Stimulated activated CD4-positive, alpha-beta T cell treated with anti-CD3 and anti-CD28 coated beads, Interleukin-12 subunit alpha, Interleukin-12 subunit beta, amount 100 ng/mL, for 4 hours (primary cell): ENCODE measurements around the gene RTN4R.
"Not testable (repeated sequence)": the region's sequence is repeated elsewhere in the genome, so short reads cannot be mapped to it uniquely, and the experiment has no call there.

Source experiments
- DNase-seq: peaks from one replicate; pipeline ENCODE4 v3.0.0-alpha.2; 2020

Gene RTN4R

GRCh38 chr22:20305894-20306645 lies 38.0 kb upstream of the RTN4R start:
- DNase-seq, result no peak

- DNase-seq, result not testable (repeated sequence)
Measured at GRCh38 chr22:20305230-20305893, 37.2 kb upstream of the RTN4R start.

GRCh38 chr22:20304646-20305045 lies 36.5 kb upstream of the RTN4R start:
- DNase-seq, result no peak

GRCh38 chr22:20303229-20303534 lies 35.1 kb upstream of the RTN4R start:
- DNase-seq, result not testable (repeated sequence)

- no peak for DNase-seq
Measured at GRCh38 chr22:20302438-20303228, 34.5 kb upstream of the RTN4R start.

- no peak for DNase-seq
Measured at GRCh38 chr22:20299746-20300136, 31.6 kb upstream of the RTN4R start.

GRCh38 chr22:20298803-20299745 lies 31.0 kb upstream of the RTN4R start:
- peak; percentile 91 for DNase-seq

GRCh38 chr22:20298110-20298802 lies 30.1 kb upstream of the RTN4R start:
- DNase-seq, result no peak

- DNase-seq, result no peak
Measured at GRCh38 chr22:20297414-20298109, 29.4 kb upstream of the RTN4R start.

GRCh38 chr22:20296598-20296997 lies 28.5 kb upstream of the RTN4R start:
- no peak for DNase-seq

GRCh38 chr22:20295262-20296064 lies 27.3 kb upstream of the RTN4R start:
- no peak for DNase-seq

GRCh38 chr22:20292673-20293232 lies 24.6 kb upstream of the RTN4R start:
- DNase-seq, result no peak

GRCh38 chr22:20292108-20292507 lies 24.0 kb upstream of the RTN4R start:
- DNase-seq, result no peak

GRCh38 chr22:20291604-20292063 lies 23.5 kb upstream of the RTN4R start:
- DNase-seq, result no peak

- no peak for DNase-seq
Measured at GRCh38 chr22:20291249-20291586, 23.1 kb upstream of the RTN4R start.

- no peak for DNase-seq
Measured at GRCh38 chr22:20290578-20291248, 22.6 kb upstream of the RTN4R start.

- no peak for DNase-seq
Measured at GRCh38 chr22:20290045-20290392, 21.9 kb upstream of the RTN4R start.

- not testable (repeated sequence) for DNase-seq
Measured at GRCh38 chr22:20289182-20290044, 21.3 kb upstream of the RTN4R start.
